Activated CD4-positive, CD25-positive, alpha-beta regulatory T cell (primary cell): Measurements from ENCODE around the gene RPL22L1.
"Not testable (repeated sequence)": the region's sequence is repeated elsewhere in the genome, so short reads cannot be mapped to it uniquely, and the experiment has no call there.

Experiments used
- DNase-seq, 4 experiments: peaks; one replicate each; lab custom pipeline; 2025; lab: John Stamatoyannopoulos, UW

The RPL22L1 gene

DNA sequence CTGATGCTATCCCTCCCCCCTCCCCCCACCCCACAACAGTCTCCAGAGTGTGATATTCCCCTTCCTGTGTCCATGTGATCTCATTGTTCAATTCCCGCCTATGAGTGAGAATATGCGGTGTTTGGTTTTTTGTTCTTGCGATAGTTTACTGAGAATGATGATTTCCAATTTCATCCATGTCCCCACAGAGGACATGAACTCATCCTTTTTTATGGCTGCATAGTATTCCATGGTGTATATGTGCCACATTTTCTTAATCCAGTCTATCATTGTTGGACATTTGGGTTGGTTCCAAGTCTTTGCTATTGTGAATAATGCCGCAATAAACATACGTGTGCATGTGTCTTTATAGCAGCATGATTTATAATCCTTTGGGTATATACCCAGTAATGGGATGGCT is 8.7 kb upstream of the RPL22L1 start:
- DNase-seq = not testable (repeated sequence)

DNA sequence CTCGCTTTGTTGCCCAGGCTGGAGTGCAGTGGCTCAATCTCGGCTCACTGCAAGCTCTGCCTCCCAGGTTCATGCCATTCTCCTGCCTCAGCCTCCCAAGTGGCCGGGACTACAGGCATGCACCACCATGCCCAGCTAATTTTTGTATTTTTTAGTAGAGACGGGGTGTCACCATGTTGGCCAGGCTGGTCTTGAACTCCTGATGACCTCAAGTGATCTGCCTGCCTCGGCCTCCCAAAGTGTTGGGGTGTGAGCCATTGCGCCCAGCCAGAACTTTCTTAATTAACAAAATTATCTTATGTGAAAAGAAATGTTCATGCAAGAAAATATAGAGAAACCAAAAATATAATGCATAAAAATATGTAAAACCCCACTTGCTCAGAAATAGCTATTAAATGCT is 7.3 kb upstream of the RPL22L1 start:
- not testable (repeated sequence) for DNase-seq

DNA sequence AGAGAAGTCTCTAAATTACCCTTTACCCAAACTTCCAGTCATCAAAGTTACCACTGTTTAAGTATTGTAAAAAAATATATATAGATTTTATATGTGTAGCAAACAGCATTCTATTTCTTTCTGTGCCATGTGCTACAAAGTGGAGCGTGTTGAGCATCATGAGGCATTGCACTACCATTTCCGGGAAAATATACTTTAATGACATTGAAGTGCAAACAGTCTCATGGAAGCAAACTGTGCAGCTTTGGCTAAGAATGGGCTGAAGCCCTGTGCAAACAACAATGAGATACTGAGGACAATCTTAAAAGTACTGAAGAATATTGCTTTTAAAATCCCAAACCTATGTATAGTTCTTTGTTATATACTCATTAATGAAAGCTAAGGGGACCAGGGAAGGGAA is 6.5 kb upstream of the RPL22L1 start:
- DNase-seq = no peak

DNA sequence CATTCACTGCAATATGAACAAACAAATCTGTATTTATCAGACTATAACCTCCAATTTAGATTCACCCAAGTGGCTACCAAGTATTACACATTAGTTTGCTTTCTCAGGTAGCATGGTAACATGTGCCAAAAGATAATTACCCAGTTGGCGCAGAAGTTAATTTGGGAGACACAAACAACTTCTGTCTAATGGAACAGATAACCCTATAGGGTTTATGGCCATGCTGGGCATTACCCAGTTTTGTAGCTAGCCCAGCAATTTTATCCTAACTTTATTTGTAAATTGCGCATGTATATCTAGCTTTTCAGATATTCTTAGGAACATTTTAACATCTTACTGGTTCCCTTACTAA is 780 bp downstream of the RPL22L1 start:
- DNase-seq = no peak

DNA sequence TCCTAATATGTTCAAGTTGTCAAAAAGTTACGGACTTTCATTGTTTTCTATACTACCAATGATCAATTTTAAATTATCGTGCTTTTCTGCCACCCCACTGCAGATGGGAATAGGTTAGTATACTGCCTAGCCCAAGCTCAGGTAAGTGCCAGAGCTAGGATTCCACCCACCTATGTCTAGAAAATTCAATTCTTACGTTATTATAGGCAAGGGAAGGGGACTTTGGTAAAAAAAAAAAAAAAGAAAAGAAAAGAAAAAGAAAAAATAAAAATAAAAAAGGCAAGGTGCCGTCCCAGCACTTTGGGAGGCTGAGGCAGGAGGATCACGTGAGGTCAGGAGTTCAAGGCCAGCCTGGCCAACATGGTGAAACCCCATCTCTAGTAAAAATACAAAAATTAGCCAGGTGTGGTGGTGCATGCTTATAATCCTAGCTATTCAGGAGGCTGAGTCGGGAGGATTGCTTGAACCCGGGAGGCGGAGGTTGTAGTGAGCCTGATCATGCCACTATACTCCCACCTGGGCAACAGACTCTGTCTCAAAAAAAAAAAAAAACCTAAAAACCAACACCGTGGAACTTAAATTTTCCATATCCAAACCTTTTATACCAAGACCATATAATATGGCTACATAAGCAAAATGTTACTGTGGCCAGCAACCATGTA is 1.3 kb downstream of the RPL22L1 start:
- DNase-seq = no peak

DNA sequence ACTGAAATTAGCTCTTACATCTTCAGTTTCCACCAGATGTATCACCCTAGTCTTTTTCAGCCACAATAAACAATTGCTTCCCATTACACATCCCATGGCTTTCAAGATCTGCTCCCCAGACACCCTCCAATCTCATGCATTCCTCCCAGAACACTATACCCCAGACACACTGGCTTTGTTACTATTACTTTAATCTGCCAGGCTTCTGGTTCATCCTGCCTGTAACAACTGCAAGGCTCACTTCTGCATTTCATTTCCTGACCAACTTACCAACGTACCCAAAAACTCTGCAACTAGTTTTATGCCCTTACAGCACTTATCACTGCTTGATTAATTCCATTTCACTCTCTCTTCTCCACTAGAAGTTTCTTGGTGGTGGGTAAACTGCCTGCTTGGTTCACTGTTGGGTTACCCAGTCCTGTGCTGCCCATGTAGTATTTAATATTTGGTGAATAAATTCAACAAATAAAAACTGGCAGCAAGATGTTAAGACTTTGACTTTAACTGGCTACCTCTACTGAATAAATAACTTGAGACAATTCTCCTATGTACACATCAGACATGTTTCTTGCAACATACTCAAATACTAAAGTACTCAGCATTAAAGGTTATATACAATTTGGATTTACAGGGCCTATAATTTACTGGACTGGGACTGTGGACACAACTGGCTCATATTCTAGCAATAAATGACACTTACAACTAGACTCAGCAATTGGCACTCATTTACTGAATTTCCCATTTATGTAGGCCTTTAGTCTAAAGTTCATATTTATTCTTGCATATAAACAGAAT is 2.7 kb downstream of the RPL22L1 start:
- no peak for DNase-seq

DNA sequence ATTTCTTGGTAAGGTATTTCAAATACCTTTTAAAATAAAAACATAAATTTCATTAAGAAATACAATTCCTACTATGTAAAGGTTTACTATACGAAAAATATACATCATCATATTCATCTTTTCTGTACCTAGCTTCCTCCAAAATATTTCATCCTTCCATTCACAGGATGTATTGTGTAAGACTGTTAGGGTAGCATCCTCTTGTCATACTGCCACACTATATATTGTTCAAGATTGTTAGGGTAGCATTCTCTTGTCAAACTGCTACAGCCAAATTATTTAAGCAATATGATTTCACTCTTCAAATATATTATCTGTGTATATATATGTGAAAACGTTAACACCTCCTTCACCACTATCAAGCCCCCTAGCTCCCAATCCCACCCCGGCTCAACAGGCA is 3.5 kb downstream of the RPL22L1 start:
- no peak for DNase-seq

DNA sequence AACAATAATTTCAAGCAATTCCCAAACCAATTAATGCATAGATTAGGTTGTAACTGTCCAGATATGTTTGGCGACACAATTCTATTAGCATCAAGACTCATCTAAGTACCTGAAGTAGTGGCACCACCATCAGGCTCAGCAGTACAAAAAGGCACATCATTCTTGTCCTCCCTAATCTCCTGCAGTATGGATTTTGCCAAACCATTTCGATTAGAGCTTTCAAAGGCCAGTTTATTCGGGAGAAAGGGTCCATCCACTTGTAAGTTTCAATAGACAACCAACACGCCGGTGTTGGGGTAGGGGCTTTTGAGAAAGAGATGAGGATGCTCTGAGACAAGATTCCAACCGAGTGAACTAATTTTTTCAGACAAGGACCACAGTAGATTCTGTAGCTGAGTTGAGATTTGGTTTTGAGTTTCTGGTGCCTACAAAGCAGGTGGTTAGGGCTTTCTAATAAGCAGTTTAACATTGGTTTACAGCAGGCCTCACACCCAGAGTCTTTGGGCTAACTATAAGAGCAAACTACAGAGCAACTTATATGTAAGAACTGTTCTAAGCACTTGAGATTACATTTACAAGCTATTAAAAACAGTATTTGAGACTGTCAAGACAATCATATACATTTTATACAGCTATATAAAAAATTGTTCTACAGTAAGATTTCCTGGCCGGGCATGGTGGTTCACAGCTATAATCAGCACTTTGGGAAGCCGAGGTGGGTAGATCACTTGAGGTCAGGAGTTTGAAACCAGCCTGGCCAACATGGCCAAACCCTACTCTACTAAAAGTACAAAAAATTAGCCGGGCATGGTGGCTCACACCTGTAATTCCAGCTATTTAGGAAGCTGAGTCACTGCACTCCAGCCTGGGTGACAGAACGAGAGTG is 4.5 kb downstream of the RPL22L1 start:
- no peak for DNase-seq

DNA sequence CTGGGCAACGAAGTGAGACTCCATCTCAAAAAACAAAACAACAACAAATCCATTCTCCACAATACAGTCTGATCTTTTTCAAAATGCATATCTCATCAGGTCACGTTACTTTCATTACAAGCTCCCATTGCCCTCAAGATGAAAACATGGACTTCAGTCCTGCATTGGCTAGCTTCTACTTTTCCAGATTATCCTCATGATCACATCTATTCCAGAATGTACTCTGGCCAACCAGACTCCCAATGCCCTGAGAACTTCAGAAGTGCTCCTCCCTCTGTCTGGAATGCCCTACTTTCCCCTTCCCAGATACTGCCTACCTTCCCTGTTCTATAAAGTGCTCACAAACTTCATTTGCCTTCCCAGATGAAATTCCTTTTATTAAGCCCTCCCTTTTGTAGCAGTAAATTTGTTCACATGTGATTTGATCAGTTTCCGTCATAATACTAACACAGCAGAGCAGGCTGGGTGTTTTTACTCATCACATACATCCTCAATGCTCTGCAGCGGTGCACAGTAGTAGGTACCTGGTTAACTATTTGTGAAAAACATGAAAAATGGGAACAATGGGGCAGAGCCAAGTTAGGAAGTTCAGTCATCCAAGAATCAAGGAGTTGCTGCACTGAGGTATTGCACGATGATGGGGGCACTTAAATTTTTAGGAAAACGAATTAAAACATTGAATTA is 5.3 kb downstream of the RPL22L1 start:
- no peak for DNase-seq

DNA sequence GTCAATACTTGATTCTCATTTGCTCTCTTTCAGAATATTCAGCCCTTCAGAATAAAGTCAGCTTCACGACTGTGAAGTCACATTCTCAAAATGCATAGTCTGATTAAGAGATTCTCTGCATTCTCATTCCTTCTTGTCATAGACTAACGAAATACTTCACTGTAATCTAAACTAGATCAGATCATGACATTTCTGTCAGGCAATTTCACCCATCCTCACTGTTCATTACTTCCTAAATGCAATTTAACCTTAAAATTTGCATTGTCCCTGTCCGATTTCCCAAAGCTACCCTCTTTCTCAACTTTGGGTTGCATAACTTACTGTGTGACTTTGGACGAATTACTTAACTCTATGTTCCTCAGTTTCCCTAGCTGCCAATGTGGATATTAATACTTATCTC is 6.2 kb downstream of the RPL22L1 start:
- no peak for DNase-seq

DNA sequence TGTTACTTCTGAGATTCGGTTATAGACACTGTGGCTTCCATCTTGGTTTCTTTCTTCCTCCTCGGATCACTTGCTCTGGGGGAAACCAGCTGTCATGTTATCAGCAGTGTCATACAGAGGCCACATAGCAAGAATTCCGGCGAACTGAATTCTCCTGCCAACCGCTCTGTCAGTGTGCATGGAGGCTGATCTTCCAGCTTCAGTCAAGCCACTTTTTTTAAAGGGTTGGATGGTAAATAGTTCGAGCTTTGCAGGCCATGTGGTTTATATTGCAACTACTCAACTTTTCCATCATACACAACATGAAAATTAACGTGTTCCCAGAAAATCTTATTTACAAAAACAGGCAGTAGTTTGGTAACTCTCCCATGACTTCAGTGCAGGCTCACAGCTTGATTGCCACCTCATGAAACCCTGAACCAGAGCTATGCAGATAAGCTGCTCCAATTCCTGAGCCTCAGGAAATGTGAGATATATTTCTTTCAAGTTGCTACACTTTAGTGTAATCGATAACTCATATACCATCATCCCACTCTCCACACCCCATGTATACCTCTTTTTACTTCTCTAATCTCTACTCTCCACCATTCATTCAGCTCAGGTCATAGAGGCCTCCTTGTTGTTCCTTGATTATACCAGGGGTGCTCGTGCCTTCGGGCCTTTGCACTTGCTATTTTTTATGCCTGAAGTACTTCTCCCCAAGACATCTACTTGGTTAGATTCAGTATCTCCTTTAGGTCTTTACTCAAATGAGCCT is 7.2 kb downstream of the RPL22L1 start:
- no peak for DNase-seq

DNA sequence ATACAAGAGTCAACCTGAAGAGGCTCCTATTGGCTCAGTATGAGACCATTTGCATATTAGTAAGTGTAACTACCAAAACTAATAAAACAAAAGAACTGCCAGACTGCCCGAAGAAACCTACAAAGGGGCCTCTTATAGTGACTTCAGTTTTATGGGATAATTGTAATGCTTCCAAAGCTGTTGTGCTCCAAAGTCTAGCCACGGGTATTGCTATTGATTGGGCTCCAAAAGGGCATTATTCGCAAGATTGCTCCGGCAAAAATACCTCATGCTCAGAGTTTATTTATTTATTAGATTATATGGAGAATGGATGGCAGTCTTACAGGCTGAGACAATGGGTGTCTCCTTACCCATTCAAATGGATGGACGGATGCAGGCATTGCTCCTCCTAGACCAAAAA is 11.4 kb downstream of the RPL22L1 start:
- DNase-seq = no peak

DNA sequence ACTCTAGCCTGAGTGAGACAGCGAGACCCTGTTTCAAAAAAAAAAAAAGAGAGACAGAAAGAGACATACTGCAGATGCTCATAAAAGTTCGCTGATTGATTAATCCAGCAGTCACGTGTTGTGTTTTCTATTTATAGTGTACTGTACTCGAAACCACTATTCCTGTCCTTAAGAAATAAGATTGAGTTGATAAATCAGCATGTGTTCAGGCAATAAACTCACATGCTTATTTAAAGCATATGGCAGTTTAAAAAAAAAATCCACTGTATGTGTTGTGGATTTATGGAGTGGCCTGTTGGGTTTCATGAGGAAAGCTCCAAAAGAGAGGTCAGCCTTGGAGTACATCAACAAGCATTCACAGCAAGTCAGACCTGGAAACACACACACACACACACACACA is 17.7 kb downstream of the RPL22L1 start:
- DNase-seq = no peak

DNA sequence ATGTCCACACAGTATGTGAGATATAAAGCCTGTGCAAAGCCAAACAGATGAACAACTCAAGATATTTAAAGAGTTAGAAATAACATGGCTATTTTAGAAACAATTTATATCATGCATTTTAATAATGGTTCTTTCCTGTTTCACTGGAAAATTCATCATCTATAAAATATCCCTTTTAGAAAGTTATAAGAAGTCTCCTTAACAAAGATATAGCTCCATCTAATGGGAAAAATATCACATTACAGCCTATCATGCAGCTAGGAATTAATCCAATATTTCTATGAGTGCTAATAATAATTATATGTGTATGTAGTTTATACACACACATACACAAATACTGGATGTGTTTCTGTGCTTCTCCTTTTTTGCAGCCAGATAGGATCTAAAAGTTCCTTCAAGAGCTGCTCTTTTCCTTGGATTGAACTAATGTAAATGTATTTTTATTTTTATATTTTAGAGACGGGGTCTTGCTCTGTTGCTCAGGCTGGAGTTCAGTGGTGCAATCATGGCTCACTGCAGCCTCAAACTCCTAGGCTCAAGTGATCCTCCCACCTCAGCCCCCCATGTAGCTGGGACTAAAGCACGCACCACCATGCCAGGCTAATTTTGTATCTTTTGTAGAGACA is 21.6 kb downstream of the RPL22L1 start:
- DNase-seq = no peak

DNA sequence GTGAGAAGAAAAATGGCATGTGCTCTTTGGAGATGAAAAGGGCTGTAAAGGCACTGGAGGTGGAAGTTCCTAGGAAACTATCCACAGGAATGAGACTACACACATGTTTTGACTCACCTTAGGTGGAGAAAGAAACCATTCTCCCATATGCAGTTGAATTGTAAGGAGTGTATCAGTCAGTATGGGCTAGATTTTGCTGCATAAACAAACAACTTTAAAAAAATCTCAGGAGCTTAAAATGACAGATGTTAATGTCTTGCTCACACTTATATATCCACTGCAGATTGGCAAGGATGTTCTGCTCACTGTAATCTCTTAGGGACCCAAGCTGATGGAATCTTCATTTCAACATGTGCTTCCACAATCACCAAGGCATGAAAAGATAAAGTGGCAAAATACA is 25.6 kb downstream of the RPL22L1 start:
- DNase-seq = no peak

DNA sequence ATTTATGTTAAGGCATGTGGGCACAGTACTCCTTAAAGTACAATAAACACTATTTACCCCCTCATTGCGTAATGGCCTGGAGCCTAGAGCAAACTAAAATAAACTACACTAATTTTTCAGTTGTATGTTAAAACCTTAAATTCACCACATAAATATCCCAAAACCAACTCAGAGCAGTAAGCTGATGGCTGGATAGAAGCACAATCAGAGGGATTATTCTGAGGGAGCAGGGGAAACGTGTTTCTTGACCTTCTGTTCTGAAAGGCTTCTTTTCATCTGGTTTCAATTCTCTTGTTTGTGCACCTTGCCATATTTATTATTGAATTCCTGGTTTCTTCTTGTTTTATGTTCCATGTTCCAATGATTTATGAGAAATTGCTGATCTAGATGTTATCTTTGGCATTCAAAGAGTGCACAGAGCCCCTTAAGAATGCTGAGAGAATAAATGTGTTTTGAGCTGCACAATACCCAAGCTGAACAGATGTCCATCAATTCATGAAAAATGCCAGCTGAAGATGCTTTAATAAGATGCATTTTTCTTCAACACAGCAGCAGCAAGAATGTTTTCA is 29.6 kb downstream of the RPL22L1 start:
- no peak for DNase-seq

DNA sequence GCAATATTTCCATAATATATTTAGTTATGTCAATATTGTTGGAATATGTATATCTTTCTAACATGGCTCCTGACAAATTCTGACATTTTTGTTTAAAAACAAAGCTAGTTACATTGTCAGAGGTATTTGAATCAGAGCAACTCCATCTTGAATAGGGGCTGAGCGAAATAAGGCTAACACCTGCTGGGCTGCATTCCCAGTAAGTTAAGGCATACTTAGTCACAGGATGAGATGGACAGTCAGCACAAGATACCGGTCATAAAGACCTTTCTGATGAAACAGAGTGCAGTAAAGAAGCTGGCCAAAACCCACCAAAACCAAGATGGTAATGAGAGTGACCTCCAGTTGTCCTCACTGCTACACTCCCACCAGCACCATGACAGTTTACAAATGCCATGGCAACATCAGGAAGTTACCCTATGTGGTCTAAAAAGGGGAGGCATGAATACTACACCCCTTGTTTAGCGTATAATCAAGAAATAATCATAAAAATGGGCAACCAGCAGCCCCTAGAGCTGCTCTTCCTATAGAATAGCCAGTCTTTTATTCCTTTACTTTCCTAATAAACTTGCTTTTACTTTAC is 30.4 kb downstream of the RPL22L1 start:
- no peak for DNase-seq

DNA sequence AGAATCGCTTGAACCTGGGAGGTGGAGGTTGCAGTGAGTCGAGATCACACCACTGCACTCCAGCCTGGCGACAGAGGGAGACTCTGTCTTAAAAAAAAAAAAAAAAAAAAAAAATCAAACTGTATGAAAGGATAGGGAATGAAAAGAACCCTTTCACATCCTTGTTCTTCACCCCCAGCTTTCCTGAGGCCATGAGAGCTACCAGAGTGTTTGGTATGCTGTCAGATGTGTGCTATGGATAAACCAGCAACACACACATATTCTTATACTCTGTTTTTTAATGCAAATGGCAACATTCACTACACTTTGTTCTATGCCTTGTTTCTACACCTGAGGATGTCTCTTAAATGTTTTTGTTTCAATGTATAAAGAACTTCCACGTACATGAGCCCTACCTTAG is 33.5 kb downstream of the RPL22L1 start:
- no peak for DNase-seq

DNA sequence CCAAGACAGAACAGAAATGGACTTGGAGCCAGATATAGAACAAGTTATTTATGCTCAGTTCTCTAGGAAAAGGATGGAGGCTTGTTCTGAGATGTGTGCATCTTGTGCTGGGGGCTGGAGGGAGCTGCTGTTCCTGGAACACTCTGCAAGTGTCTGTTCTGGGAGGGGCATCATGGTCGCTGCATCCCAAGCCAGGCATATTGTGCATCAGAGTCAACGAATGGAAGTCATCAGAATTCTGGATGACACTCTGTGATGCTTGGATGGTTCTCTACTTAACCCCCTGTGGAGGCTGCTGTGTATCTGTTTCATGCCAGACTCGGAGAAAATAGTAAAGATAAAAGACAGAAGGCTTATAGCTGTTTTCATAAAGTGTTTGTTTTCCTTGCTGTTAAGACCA is 34.7 kb downstream of the RPL22L1 start:
- DNase-seq = no peak

DNA sequence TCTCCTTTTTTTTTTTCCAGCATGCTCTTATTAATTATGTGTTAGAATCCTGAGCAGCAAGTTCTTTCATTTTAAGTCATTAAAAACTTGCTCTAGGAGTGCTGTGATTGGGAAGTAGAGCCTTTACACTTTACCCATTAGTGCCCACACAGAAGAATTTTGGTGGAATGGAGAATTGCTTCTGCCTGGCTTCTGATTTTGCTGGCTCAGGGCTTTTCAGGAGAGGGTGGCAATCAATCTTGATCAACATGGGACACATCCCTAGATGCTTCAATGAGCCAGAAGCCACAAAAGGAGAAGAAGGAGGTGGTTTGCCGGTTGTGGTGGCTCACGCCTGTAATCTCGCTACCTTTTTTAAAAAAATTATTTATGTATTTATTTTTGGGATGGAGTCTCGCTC is 39.4 kb downstream of the RPL22L1 start:
- DNase-seq = no peak
